HS-27A (cell line): ENCODE data around the gene CASS4.

Experiments
- DNase-seq: peaks from one replicate; pipeline ENCODE4 v3.0.0-alpha.2; 2012; ENCODE audit warnings: low read depth, missing footprints

Gene CASS4

DNA sequence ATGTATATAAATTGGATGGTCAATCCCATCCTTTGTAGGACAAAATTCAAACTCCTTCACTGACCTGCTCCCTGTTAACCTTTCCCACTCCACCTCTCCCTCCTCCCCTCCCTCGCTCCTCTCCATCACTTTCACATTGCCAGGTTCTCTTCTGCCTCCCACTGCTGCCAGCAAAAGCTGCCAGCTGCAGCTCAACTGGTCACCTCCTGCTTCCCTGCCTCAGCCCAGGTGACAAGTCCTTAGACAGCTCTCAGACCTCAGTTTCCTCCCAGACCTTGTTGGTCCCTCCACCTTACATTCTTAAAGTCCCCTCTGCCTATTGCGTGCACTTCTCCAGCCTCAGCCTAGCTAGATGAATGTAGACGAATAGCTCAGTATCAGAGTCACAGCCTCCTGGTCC, 33.1 kb downstream of the CASS4 start:
- no peak for DNase-seq

DNA sequence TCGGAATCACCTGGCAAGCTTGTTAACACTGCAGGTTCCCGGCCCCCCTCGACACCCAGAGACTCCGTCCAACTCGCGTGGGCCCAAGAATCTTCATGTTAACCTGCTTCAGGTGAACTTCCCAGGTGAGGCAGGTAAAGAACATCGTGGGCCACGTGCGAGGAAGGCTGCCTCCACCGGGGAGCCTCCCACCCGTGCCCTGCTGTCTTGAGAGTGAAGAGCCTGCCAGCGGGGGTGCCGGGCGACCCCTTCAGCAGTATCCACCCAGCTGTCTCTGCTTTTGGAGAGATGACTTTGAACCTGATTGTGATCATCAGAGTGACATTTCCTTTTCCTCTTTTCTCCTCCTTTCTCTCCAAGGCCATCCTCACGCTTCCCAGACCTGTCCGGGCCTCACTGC, 33.5 kb downstream of the CASS4 start:
- no peak for DNase-seq

DNA sequence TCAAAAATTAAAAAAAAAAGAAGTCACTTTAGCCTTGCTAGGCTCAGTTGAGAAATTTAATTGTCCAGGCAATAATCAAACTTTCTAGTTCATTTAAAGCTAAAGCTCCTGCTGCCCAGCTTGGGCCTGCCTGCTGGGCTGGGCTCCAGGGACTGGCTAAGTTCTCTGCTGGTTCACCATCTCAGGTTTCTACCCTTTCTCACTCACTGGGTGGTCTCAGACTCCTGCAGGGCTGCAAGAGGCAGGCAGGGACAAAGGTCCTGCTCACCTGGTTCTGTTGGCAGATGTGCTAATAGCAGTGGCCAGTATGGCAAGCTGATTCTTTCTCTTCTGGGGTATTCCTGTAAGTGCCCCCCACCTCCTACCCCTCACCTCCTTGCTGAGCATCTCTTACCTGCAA, 35.2 kb downstream of the CASS4 start:
- DNase-seq: no peak

DNA sequence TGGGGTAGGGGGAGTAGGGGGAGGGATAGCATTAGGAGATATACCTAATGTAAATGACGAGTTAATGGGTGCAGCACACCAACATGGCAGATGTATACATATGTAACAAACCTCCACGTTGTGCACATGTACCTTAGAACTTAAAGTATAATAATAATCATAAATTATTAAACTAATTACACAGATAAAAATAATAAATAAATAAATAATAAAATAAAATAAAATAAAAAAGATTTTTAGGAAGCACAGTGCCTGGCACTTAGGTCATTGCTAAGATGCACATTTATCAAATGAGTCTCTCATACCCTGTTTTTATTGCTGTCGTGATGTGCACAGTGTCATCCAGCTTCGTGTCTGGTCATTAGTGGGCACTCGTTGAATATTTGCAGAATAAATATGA, 37.4 kb downstream of the CASS4 start:
- no peak for DNase-seq

DNA sequence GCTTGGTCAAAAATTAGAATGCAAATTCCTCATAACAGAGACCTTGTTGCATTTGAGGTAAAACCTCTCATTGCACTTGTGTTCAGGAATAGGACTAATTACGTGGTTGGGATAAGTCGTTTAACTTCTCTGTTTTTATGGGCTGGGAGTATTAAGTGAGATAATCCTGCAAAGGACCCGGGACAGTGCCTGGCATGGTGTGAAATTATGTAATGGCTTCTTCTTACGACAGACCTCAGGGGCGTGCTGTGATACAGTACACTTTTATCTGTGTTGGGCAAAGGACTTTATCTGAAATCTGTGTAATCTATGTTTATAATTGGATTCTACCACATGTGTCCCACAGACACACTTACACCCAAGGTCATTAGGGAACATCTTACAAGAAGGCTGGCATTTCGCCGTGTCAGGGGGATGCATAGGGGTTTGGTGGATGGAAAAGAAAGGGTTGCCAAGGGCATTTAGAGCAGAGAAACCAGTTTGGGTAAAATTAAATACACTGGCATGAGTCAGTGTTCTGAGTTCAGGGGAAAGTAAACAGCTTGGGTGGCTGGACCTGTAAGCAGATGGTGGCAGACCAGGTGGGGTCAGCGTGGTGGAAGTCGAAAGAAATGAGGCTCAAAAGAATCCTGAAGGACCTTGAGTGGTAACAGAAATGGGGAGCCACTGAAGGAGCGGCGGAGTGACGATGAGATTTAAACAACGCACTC, 39.2 kb downstream of the CASS4 start:
- no peak for DNase-seq

DNA sequence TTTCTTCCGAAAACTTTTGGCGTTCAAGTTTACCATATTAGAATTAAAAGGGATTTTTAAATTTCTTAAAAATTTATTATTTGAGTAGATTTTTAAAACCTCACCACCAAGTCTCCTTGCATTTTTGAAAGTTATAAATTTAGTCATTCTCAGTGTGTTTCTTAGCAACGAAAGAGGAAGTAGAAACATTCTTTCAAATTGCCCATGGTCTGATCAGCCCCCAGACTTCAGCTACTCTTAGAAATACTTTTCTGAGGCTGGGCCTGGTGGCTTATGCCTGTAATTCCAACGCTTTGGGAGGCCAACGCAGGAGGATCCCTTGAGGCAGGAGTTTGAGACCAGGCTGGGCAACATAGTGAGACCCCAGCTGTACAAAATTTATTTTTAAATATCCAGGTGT, 41.3 kb downstream of the CASS4 start:
- no peak for DNase-seq

DNA sequence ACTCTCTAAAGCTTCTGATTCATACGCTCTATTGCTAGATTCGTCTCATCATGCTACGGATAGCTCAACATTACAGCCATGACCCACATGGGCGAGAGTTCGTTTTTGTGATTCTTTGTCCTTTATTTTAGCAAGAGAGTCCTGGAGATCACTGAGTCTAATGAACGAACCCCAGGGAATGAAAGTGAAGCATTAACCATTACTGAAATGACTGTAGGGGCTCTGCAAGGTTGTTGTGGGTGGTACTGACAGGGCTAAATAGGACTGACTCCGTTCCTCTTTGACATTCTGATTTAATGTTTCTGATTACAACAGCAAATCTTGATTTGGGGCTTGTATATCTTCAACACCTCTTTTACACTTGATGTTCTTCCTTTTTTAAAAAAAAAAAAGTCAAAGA, 42.7 kb downstream of the CASS4 start:
- no peak for DNase-seq

DNA sequence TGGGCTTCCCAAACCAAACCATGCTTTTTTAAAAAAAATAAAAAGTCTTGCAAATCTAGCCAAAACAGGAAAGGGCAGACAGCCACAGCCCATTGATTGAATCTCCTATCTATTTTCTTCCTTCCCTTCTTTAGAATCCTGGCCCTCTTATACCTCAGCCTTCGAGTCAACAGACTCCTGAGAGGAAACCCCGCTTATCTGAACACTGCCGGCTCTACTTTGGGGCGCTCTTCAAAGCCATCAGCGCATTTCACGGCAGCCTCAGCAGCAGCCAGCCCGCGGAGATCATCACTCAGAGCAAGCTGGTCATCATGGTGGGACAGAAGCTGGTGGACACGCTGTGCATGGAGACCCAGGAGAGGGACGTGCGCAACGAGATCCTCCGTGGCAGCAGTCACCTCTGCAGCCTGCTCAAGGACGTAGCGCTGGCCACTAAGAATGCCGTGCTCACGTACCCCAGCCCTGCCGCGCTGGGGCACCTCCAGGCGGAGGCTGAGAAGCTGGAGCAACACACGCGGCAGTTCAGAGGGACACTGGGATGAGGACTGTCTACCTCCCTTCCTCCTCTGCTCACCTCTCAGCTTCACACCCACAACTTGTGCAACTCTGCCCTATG, 46.3 kb downstream of the CASS4 start:
- no peak for DNase-seq

DNA sequence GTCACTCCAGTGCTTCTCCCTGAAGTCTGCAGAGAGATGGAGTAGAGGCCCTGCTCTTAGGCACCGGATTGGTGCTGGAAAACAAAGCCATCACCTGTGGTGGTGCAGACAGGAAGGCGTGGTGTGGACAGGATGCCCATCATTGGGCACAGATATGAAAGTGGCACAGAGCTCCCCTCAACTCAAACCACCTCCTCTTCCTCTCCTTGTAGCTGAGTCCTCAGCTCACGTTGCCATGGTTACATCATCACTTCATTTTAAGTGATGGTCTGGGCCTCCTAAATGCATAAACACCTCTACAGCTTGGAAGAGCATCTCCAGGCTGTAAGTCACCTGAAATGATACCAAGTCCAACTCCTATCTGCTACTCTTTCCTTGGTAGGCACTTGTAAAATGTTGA, 48.4 kb downstream of the CASS4 start:
- DNase-seq: no peak

DNA sequence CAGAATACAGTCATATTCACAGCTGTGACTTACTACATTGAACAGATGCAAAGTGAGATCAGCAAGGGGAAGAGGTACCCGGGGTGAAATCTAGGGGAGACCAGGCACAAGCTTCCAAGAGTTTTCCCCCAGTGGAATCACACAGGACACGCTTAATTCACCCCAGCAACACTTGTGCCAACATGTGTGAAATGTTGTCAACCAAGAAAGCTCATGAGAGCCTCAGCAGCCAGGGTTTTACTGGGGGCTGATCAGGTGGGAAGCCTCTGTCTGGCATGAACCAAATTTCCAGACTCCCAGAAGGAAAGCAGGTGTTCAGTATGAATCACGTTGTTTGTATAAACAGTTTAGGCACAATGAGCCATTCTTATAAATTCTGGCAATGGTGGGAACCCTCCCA, 49.5 kb downstream of the CASS4 start:
- DNase-seq: no peak

DNA sequence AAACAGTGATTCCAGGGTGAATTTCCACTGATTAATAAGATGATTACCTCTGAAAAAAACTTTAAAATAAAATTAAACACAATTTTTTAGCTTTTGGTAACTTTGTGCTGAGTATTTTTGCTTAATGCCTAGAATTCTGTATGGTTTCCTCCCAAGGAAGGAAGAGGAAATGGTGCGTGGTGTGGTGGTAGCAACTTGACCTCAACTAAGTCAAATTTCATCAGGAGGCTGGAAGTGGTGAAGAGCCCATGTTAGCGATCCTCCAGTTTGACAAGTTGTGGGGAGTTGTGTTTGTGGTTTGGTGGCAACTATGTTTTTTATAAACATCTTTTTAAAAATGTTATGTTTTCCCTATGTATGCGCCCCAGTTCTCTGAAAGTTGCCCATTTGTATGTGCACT, 51.4 kb downstream of the CASS4 start:
- no peak for DNase-seq

DNA sequence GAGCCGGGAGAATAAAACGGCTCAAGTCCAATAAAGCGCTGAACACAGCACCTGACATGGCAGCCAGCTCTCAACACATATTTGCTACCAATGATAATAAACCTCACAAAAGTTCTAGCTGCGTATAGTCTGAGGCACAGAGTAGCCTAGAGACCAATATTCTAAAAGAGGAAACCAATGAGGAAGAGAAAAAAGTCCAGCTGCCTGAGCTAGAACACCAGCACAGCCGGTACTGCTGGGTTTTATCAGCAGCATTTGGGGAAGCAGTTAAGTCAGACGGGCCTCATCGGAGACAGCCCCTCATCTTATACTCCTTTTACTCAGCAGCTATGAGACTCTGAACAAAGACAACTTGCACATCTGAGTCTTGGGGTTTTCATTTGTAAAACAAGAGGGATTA, 53.9 kb downstream of the CASS4 start:
- DNase-seq: no peak

DNA sequence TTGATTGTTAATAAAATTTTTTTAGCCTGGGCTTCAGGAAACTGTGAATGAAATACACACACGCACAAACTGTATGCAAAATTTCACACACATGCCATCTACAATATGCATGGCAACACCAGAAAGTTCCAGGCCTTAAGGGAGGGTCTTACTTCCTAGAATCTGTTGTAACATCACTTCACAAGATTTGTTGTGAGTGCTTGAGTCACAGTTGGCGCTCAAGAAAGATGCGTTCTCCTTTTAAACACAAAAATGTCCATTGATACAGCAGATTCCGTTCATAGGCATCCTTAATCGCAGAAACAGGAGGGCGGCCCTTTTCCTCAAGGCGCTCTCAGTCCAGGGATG, 55.9 kb downstream of the CASS4 start:
- DNase-seq: no peak

DNA sequence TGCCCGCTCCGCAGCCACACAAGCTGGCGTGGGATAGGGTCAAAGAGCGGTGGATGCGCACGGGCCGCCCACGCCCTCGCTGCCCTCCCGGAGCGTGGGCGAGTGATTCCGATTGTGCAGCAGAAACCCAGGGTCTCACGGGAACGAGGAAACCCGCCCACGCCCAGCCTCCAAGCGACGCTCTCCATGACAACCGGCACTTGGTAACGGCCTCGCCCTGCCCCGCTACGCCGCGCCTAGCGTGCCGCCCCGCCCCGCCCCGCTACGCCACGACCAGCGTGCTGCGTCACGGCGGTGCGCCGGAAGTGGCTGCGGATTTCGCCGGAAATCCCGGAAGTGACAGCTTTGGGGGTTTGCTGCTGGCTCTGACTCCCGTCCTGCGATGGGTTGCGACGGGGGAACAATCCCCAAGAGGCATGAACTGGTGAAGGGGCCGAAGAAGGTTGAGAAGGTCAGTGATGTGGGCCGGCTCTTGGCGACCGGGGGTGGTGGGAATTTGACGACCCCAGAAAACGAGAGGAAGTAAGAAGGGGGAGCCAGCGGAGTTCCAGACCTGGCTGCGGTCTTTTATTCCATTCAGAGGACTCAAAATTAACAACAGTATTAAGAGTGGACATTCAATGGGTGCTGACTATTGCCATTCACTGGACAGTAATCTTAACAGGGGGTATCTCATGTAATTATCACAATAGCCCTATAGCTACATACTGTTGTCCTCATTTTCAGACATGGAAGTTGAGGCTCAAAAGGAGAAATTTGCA, 56.4 kb downstream of the CASS4 start, which contains the start of gene RTF2:
Gene RTF2, plus strand, starts transcription at position 312 of the 761 bp plus-strand sequence. Its CDS starts 71 bp downstream, at position 383.
- peak; percentile 81 for DNase-seq

DNA sequence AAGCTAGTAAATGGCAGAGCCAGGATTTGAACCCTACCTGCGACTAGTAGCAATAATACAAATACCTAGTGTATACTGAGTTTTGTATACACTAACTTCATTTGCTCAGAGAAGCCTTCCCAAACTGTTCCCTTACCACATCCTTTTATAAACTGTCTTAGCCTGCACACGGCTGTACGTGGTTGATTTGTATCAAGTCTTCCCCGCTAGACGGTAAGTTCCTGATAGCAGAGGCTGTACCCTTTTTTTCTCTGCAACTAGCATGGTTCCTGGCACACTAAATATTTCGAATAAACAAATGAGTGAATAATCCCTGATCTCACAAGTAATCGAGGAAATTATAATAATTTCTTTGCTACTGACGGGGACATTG, 57.0 kb downstream of the CASS4 start:
- DNase-seq: no peak

DNA sequence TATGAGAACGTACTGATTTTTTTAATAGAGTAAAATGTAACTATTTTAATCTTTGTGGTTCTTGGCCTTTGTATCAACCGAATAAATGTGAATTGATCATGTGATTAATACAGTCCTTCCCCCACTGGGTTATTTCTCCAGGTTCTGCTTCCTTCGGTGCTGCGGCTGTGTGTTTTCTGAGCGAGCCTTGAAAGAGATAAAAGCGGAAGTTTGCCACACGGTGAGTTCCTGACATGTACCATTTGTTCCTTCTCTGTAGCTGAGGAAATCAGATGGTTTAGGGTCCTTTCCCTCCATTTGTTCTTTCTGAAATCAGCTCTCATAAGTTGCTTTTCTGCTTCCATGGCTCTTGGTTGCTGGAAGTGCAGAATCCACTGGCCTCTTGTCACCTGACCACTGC, 71.9 kb downstream of the CASS4 start:
- DNase-seq: no peak

DNA sequence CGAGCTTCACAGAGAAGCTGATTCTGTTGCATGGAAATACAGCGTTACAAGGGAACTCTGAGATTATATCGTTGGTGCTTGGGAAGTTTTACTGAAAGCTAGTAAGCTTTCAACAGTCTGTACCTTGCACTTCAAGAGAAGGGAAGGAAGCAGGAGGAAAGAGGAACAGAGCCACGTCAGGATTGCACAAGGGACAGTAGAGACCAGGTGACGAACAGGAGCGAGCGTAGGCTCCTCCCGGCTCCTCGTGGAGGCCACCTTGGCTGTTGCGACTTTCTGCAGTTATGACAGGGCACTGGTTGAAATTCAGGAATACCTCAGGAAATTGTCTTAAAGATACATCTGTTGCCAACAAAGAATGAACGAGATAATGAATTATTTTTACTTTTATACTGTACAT, 75.2 kb downstream of the CASS4 start:
- no peak for DNase-seq

DNA sequence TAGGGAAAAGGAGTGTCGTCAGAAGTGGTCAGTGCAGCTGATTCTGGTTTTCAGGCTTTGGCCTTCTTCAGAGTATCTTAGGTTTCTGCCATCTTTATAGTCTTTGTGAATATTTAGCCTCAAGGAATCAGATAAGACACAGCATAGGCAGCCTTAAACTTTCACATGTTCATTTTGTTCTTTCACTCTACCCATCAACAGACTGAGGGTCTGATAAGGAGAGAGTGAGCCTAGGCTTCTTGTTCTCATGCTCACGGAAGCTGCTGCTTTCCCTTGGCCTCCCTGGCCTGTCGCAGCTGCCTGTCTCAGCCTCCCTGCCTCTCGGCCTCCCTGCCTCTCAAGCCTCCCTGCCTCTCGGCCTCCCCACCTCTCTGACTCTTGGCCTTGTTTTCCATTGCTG, 76.5 kb downstream of the CASS4 start:
- no peak for DNase-seq

DNA sequence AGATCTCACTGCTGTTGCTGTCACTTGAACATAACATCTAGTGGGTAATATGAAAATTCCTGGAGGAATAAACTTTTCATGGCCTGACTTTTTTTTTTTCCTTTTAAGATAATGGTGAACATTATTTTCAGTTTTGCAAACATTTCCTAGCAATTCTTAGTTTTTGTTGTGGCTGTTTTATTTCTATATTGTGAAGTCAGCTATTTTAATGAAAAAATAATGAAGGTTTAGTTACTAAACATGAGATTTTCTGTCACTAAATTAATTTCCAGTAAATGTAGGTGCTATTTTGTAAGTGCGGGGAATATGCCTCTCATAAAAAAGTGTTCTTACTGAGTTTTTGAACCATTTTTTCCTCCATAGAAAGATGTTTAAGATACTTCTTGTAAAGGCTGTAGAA, 89.1 kb downstream of the CASS4 start:
- DNase-seq: no peak

DNA sequence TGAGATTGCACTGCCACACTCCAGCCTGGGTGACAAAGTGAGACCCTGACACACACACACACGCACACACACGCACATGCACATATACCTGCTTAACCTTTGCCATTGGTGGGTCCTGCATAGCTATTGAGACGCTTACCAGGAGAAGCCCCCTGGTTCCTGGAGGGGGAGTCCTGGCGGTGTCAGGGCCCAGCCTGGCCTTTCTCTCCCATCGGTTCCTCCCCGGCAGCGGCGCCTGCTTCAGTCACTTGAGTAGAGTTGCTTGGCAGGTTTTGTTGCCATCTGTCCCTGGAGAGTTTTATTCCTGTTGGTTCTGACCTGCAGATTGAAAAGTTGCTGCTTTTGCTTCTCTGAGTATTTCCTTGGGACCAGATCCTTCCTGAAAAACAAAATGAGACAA, 91.9 kb downstream of the CASS4 start:
- DNase-seq: no peak

DNA sequence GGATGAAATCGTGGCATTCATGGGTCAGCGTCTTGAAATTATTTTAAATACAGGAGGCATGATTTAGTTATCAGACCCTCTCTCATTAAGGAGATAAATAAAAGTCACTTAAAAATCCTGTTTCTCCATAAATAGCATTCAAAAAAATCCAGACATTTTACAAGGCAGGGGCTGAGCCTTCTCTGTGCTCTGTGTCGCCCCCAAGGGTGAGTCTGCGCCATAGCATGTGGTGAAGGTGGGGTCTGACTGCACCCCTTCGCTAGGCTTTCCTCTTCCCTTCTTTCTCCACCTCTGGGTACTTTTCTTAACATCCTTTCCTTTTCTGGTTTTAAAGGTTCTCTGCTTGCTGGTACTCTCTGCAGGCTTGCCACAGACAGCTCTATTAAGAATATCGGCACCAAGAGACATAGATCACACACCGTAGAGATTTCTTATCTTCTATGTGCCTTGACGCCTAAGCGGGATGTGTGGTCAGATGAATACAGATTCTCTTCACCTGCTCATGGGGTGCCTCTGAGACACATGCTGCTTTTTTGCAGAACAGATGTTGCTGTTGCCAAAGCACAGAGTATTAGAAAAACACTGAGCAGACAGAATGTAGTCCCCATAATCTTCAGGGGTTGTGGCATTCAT, 92.4 kb downstream of the CASS4 start:
- DNase-seq: no peak

DNA sequence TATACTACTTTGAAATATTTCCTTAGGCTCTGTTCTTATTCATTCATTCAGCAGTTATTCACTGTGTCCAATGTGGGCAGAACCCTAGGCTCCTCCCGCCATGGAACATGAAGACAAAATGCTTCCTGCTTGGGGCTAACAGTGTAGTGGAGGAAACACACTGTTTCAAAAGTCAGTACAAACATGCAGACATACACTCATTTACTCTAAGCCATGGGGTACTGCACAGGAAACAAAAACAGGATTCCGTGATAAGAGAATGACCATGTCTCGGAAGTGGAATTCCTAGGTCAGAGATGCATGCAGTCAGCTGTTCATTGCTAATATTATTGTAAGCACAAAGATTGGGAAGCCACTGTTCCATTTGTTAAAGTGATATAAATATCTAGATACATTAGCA, 94.0 kb downstream of the CASS4 start:
- no peak for DNase-seq
